ENCODE results near the gene CYTH4. TPM values are rescaled to one million over a fixed set of nuclear protein-coding genes. Genes with fewer than 3 reads are reported as not detected.

The CYTH4 gene
- total and polyA plus RNA-seq, 2 experiments from 2014 or later, result not detected

GRCh38 chr22:37234736-37235711 lies 47.3 kb upstream of the CYTH4 start:
- no peak for TF ChIP-seq CREB1 (CRISPR knock-in tag; IDR thresholded peaks at IDR 0.05; ENCODE audit: low read depth)
- no peak for TF ChIP-seq JUNB (IDR thresholded peaks at IDR 0.05; ENCODE audit: unreplicated experiment)
- no peak for DNase-seq (ENCODE audit: low spot score)
- peaks cover 14% of the 10 kb centered on the region for H3K27me3 Mint-ChIP-seq (ENCODE audit: insufficient read depth, low read depth, poor library complexity)

GRCh38 chr22:37235897-37236607 lies 46.3 kb upstream of the CYTH4 start:
- Mint-ChIP-seq H3K27ac (no peak overlapping the region), H3K4me1 (peaks cover 12% of the 10 kb centered on the region), H3K9me3 (no peaks in the 10 kb centered on the region), H3K27me3 (ENCODE audit: insufficient read depth, low read depth, poor library complexity) (peaks cover 20% of the 10 kb centered on the region), H3K36me3 (ENCODE audit: low read depth) (no peaks in the 10 kb centered on the region), H3K4me3 (no peak overlapping the region)
- no peaks in the 10 kb centered on the region for H4K20me1 ChIP-seq (replicated peaks; ENCODE audit: insufficient read depth)
- H3K4me3 ChIP-seq, result no peak overlapping the region
- no peaks in the 10 kb centered on the region for H3K4me1 ChIP-seq (ENCODE audit: insufficient read depth)
- no peak overlapping the region for H3K4me2 ChIP-seq
- H2AFZ ChIP-seq, result no peak overlapping the region
- H3K79me2 ChIP-seq (replicated peaks; ENCODE audit: insufficient read depth), result no peaks in the 10 kb centered on the region
- no peaks in the 10 kb centered on the region for H3K27me3 ChIP-seq (ENCODE audit: insufficient read depth)
- no peaks in the 10 kb centered on the region for H3K36me3 ChIP-seq (ENCODE audit: insufficient read depth)
- ATAC-seq (no peak), DNase-seq (ENCODE audit: low spot score) (no peak)
- no peak overlapping the region for H3K27ac ChIP-seq (ENCODE audit: low read depth)
- no peaks in the 10 kb centered on the region for H3K9me2 ChIP-seq (ENCODE audit: insufficient read depth)
- no peaks in the 10 kb centered on the region for H3F3A ChIP-seq (replicated peaks; ENCODE audit: low read depth)
- TF ChIP-seq STAT1 (IDR thresholded peaks at IDR 0.05; ENCODE audit: unreplicated experiment) (no peak), EZH2 (IDR thresholded peaks at IDR 0.05; ENCODE audit: low read depth, unreplicated experiment) (no peak), CTCF (conservative IDR thresholded peaks at IDR 0.05; ENCODE audit: low read depth in 2 of 2) (no peak), ZNF114 (CRISPR knock-in tag; IDR thresholded peaks at IDR 0.05) (no peak), EZH2phosphoT487 (IDR thresholded peaks at IDR 0.05; ENCODE audit: unreplicated experiment) (no peak), ZNF331 (CRISPR knock-in tag; IDR thresholded peaks at IDR 0.05; ENCODE audit: low read depth) (no peak), CREB1 (CRISPR knock-in tag; IDR thresholded peaks at IDR 0.05; ENCODE audit: low read depth) (no peak), ZNF462 (CRISPR knock-in tag; IDR thresholded peaks at IDR 0.05) (no peak)

More at GRCh38 chr22:37234736-37235711, 47.3 kb upstream of the CYTH4 start:
- H3K4me3 ChIP-seq, result no peak overlapping the region
- Mint-ChIP-seq H3K4me1 (peaks cover 12% of the 10 kb centered on the region), H3K27ac (no peak overlapping the region), H3K4me3 (no peak overlapping the region), H3K9me3 (no peaks in the 10 kb centered on the region), H3K36me3 (ENCODE audit: low read depth) (no peaks in the 10 kb centered on the region)
- H3F3A ChIP-seq (replicated peaks; ENCODE audit: low read depth), result no peaks in the 10 kb centered on the region
- H3K4me1 ChIP-seq (ENCODE audit: insufficient read depth), result no peaks in the 10 kb centered on the region
- no peaks in the 10 kb centered on the region for H3K36me3 ChIP-seq (ENCODE audit: insufficient read depth)
- no peaks in the 10 kb centered on the region for H4K20me1 ChIP-seq (replicated peaks; ENCODE audit: insufficient read depth)
- no peaks in the 10 kb centered on the region for H3K9me2 ChIP-seq (ENCODE audit: insufficient read depth)
- H3K79me2 ChIP-seq (replicated peaks; ENCODE audit: insufficient read depth), result no peaks in the 10 kb centered on the region
- no peak for ATAC-seq
- H3K27me3 ChIP-seq (ENCODE audit: insufficient read depth), result no peaks in the 10 kb centered on the region
- H3K27ac ChIP-seq (ENCODE audit: low read depth), result no peak overlapping the region
- no peak overlapping the region for H3K4me2 ChIP-seq
- H2AFZ ChIP-seq, result no peak overlapping the region

All from GM23338 (cell line).